ENCODE data around the gene CDH4. TPM values are rescaled to one million over a fixed set of nuclear protein-coding genes. Genes with fewer than 3 reads are reported as not detected.

CDH4 gene
- total RNA-seq, 1 donor from 2014 or later: 0.99 TPM

DNA sequence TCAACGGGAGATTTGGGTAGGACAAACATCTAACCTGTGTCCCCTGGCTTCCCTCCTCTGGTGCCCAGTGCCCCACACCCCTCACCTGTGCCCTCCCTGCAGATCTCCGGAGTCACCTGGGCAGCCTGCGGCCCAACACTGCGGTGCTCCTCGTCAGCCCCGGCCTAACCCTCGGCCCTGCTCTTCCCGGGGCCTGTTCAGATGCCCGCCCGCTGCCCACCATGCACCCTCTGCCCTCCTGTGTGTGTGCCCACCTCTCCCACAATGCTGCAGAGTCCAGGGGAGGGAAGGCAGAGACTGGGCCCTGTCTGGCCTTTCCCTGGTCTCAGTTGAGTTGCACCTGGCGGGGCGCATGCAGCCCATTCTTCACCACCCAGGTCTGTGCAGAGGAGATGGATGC, 349.3 kb downstream of the CDH4 start:
- Mint-ChIP-seq H3K36me3 (ENCODE audit: low read depth) (no peaks in the 10 kb centered on the region), H3K27ac (ENCODE audit: unreplicated experiment) (no peak overlapping the region), H3K9me3 (ENCODE audit: low read depth) (peaks cover 9% of the 10 kb centered on the region), H3K4me3 (ENCODE audit: unreplicated experiment) (no peak overlapping the region), H3K27me3 (ENCODE audit: low read depth) (peaks cover 5% of the 10 kb centered on the region), H3K4me1 (ENCODE audit: low read depth) (no peaks in the 10 kb centered on the region)
- TF ChIP-seq, protein P1, sequence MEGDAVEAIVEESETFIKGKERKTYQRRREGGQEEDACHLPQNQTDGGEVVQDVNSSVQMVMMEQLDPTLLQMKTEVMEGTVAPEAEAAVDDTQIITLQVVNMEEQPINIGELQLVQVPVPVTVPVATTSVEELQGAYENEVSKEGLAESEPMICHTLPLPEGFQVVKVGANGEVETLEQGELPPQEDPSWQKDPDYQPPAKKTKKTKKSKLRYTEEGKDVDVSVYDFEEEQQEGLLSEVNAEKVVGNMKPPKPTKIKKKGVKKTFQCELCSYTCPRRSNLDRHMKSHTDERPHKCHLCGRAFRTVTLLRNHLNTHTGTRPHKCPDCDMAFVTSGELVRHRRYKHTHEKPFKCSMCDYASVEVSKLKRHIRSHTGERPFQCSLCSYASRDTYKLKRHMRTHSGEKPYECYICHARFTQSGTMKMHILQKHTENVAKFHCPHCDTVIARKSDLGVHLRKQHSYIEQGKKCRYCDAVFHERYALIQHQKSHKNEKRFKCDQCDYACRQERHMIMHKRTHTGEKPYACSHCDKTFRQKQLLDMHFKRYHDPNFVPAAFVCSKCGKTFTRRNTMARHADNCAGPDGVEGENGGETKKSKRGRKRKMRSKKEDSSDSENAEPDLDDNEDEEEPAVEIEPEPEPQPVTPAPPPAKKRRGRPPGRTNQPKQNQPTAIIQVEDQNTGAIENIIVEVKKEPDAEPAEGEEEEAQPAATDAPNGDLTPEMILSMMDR (IDR thresholded peaks at IDR 0.05): no peak
- DNase-seq (ENCODE audit: low spot score): peak; percentile 70

DNA sequence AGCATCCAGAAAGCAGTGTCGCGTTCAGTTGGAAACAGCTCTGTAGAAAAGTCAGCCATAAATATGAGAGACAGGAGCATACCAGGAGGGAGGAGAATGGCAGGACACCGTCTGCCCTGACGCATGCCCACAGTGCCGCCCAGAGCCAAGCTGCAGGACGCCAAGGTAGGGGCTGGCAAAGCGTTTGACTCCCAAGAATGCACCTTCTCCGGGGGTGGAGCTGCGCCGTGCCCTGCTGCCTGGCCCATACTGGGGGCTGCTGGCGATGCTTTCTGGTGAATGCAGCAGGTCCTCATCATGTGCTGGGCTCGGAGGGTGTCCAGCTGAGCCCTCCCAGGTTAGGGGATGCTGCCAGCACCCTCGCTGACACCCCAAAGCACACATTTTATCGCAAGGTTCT, 349.8 kb downstream of the CDH4 start:
- H3K9me3 Mint-ChIP-seq (ENCODE audit: low read depth): peaks cover 6% of the 10 kb centered on the region

DNA sequence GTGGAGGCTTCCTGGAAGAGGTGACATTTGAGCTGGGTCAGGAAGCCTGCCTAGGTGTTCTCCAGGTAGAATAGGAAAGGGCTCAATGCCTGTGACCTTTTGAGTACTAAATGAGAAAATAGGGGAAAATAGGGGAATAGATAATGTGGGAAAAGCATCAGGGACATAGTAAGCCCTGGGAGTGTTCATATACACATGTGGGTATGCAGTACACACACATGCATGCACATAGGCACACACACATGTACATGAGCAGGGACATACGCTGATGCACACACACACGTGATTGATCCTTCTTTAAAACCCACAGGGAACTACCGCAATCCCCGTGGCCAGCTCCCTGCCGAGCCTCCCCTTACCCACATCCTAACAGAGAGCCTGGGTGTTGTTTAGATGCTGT, 351.7 kb downstream of the CDH4 start:
- peaks cover 9% of the 10 kb centered on the region for H3K27me3 Mint-ChIP-seq (ENCODE audit: low read depth)
- no peaks in the 10 kb centered on the region for H3K36me3 Mint-ChIP-seq (ENCODE audit: low read depth)
- H3K4me3 Mint-ChIP-seq (ENCODE audit: unreplicated experiment): no peak overlapping the region
- no peak for DNase-seq (ENCODE audit: low spot score)
- no peak overlapping the region for H3K27ac Mint-ChIP-seq (ENCODE audit: unreplicated experiment)
- no peaks in the 10 kb centered on the region for H3K4me1 Mint-ChIP-seq (ENCODE audit: low read depth)
- peaks cover 5% of the 10 kb centered on the region for H3K9me3 Mint-ChIP-seq (ENCODE audit: low read depth)
- TF ChIP-seq, protein P1 (IDR thresholded peaks at IDR 0.05): no peak

More for the DNA sequence above, 349.8 kb downstream of the CDH4 start:
- Mint-ChIP-seq H3K27ac (ENCODE audit: unreplicated experiment) (no peak overlapping the region), H3K4me3 (ENCODE audit: unreplicated experiment) (no peak overlapping the region), H3K27me3 (ENCODE audit: low read depth) (peaks cover 5% of the 10 kb centered on the region), H3K36me3 (ENCODE audit: low read depth) (no peaks in the 10 kb centered on the region), H3K4me1 (ENCODE audit: low read depth) (no peaks in the 10 kb centered on the region)
- TF ChIP-seq, protein P1 (IDR thresholded peaks at IDR 0.05): no peak
- peak; percentile 79 for DNase-seq (ENCODE audit: low spot score)

DNA sequence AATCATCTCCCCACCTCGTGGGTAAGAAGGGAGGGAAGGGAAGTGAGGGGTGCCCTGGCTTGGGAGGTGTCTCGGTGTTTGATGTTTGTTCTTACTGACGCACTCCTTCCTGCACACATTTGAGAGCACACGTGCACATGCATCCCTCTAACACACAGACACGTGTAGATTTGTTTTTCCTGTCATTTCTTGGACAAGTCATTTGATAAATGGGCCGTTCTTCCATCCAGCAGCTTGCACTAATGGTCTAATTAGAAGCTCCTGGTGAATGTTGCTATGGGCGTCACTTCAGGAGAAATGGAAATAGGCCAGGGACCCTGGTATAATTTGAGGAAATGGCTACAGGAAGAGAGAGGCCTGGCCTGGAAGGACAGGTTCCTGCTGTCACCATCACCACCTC, 352.5 kb downstream of the CDH4 start:
- Mint-ChIP-seq H3K27ac (ENCODE audit: unreplicated experiment) (no peak overlapping the region), H3K36me3 (ENCODE audit: low read depth) (no peaks in the 10 kb centered on the region)

DNA sequence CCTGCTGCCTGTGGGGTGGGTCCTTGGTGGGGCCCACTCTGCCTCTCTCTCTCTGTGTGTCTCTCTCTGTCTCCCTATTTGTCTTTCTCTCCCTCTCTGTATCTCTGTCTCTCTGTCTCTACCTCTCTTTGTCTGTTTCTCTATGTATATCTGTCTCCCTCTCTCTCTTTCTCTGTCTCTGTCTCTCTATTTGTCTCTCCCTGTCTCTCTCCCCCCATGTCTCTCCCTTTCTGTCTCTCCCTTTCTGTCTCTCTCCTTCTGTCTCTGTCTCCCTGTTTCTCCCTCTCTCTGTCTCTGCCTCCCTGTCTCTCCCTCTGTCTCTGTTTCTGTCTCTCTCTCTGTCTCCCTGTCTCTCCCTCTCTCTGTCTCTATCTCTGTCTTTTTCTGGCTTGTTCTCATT, 353.2 kb downstream of the CDH4 start:
- Mint-ChIP-seq H3K4me3 (ENCODE audit: unreplicated experiment) (no peak overlapping the region), H3K36me3 (ENCODE audit: low read depth) (no peaks in the 10 kb centered on the region), H3K27me3 (ENCODE audit: low read depth) (peaks cover 7% of the 10 kb centered on the region), H3K9me3 (ENCODE audit: low read depth) (peaks cover 5% of the 10 kb centered on the region), H3K27ac (ENCODE audit: unreplicated experiment) (no peak overlapping the region), H3K4me1 (ENCODE audit: low read depth) (no peaks in the 10 kb centered on the region)
- no peak for DNase-seq (ENCODE audit: low spot score)
- TF ChIP-seq, protein P1 (IDR thresholded peaks at IDR 0.05): no peak

More for the DNA sequence above, 352.5 kb downstream of the CDH4 start:
- DNase-seq (ENCODE audit: low spot score): no peak
- TF ChIP-seq, protein P1 (IDR thresholded peaks at IDR 0.05): no peak
- no peak overlapping the region for H3K4me3 Mint-ChIP-seq (ENCODE audit: unreplicated experiment)
- H3K9me3 Mint-ChIP-seq (ENCODE audit: low read depth): peaks cover 5% of the 10 kb centered on the region
- H3K4me1 Mint-ChIP-seq (ENCODE audit: low read depth): no peaks in the 10 kb centered on the region
- peaks cover 9% of the 10 kb centered on the region for H3K27me3 Mint-ChIP-seq (ENCODE audit: low read depth)
